Activated T-helper 1 cell treated with anti-CD3 and anti-CD28 coated beads, Interleukin-12 subunit alpha, Interleukin-12 subunit beta, Interleukin-2, Interleukin-4 antibody, amounts not matched to agents 30 ng/mL and 10 ng/mL and 1 ng/mL, durations not matched to agents 14 hours and 24 hours and 36 hours (primary cell): ENCODE measurements around the gene LRRC74B. TPM values are rescaled to one million over a fixed set of nuclear protein-coding genes. Genes with fewer than 3 reads are reported as not detected.
"Not testable (repeated sequence)": the region's sequence is repeated elsewhere in the genome, so short reads cannot be mapped to it uniquely, and the experiment has no call there.

Experiments used
- DNase-seq: peaks from one replicate; pipeline ENCODE4 v3.0.0; 2021; ENCODE audit warnings: low spot score
- H3K27ac Mint-ChIP-seq: one replicate; pipeline ENCODE4 v1.8.0; 2021; ENCODE audit warnings: mild to moderate bottlenecking, mixed read lengths
- H3K27me3 Mint-ChIP-seq: one replicate; pipeline ENCODE4 v1.8.0; 2022; ENCODE audit warnings: mild to moderate bottlenecking, moderate library complexity, mixed read lengths; ENCODE audit not compliant: insufficient read depth
- H3K36me3 Mint-ChIP-seq: one replicate; pipeline ENCODE4 v1.8.0; 2021; ENCODE audit warnings: low read depth, mixed read lengths
- H3K4me1 Mint-ChIP-seq: one replicate; pipeline ENCODE4 v1.8.0; 2021; ENCODE audit warnings: low read depth, mixed read lengths
- H3K4me3 Mint-ChIP-seq: one replicate; pipeline ENCODE4 v1.8.0; 2021; ENCODE audit warnings: mild to moderate bottlenecking, moderate library complexity, mixed read lengths
- H3K9me3 Mint-ChIP-seq: one replicate; pipeline ENCODE4 v1.8.0; 2021; ENCODE audit warnings: mixed read lengths
- intact Hi-C: fragments of 100-400 bp; cut with micrococcal nuclease; formaldehyde crosslinking; loops from one replicate; pipeline ENCODE4 v1.15.1; 2024
- total RNA-seq: library from RNA; stranded (reverse); gene quantifications from 2 replicates; pipeline ENCODE4 v1.2.3, GENCODE V29; 2022

LRRC74B gene
- total RNA-seq, 1 donor from 2014 or later: not detected

- H3K27ac Mint-ChIP-seq: no peak overlapping the region
- H3K9me3 Mint-ChIP-seq: no peaks in the 10 kb centered on the region
- peaks cover 3% of the 10 kb centered on the region for H3K36me3 Mint-ChIP-seq
- no peak for DNase-seq
- H3K4me1 Mint-ChIP-seq: peaks cover 8% of the 10 kb centered on the region
- peak overlapping the region; percentile 89 for H3K4me3 Mint-ChIP-seq
- peaks cover 6% of the 10 kb centered on the region for H3K27me3 Mint-ChIP-seq
- intact Hi-C loops: loop anchor here (5.0 to 10.0 kb wide), 5 partner anchors 41 to 889 kb away; partner anchors contain the start of genes DGCR6L, MED15, RANBP1 and SDF2L1
Measured at GRCh38 chr22:21003782-21004181, 42.0 kb upstream of the LRRC74B start.

GRCh38 chr22:21009208-21009607, 36.5 kb upstream of the LRRC74B start:
- not testable (repeated sequence) for DNase-seq, H3K27me3 Mint-ChIP-seq, H3K9me3 Mint-ChIP-seq, H3K27ac Mint-ChIP-seq, H3K4me1 Mint-ChIP-seq, H3K36me3 Mint-ChIP-seq, H3K4me3 Mint-ChIP-seq
- intact Hi-C loops: loop anchor here (10.0 kb wide), 1 partner anchor 894 kb away; the partner anchor contains the start of genes RANBP1 and TRMT2A

GRCh38 chr22:21009638-21010425, 35.9 kb upstream of the LRRC74B start:
- peaks cover 10% of the 10 kb centered on the region for H3K4me1 Mint-ChIP-seq
- H3K27ac Mint-ChIP-seq: no peak overlapping the region
- no peaks in the 10 kb centered on the region for H3K9me3 Mint-ChIP-seq
- H3K4me3 Mint-ChIP-seq: no peak overlapping the region
- DNase-seq: no peak
- intact Hi-C loops: loop anchor here (10.0 kb wide), 1 partner anchor 895 kb away; the partner anchor contains the start of genes RANBP1 and TRMT2A
- H3K36me3 Mint-ChIP-seq: no peaks in the 10 kb centered on the region
- peaks cover 11% of the 10 kb centered on the region for H3K27me3 Mint-ChIP-seq

GRCh38 chr22:21010426-21011113, 35.2 kb upstream of the LRRC74B start:
- peaks cover 11% of the 10 kb centered on the region for H3K27me3 Mint-ChIP-seq
- peaks cover 15% of the 10 kb centered on the region for H3K4me1 Mint-ChIP-seq
- no peak overlapping the region for H3K4me3 Mint-ChIP-seq
- intact Hi-C loops: no loop called here
- H3K27ac Mint-ChIP-seq: no peak overlapping the region
- no peak for DNase-seq
- no peaks in the 10 kb centered on the region for H3K36me3 Mint-ChIP-seq
- H3K9me3 Mint-ChIP-seq: no peaks in the 10 kb centered on the region

- intact Hi-C loops: no loop called here
- no peak for DNase-seq
- no peak overlapping the region for H3K4me3 Mint-ChIP-seq
- no peaks in the 10 kb centered on the region for H3K9me3 Mint-ChIP-seq
- H3K36me3 Mint-ChIP-seq: no peaks in the 10 kb centered on the region
- H3K27me3 Mint-ChIP-seq: peaks cover 5% of the 10 kb centered on the region
- peaks cover 15% of the 10 kb centered on the region for H3K4me1 Mint-ChIP-seq
- no peak overlapping the region for H3K27ac Mint-ChIP-seq
Measured at GRCh38 chr22:21012446-21013407, 33.0 kb upstream of the LRRC74B start.

GRCh38 chr22:21013657-21014201, 32.0 kb upstream of the LRRC74B start:
- peak overlapping the region; percentile 34 for H3K27ac Mint-ChIP-seq
- H3K4me3 Mint-ChIP-seq: peak overlapping the region; percentile 67
- DNase-seq: no peak
- intact Hi-C loops: loop anchor here (1.0 kb wide), 3 partner anchors 11 to 32 kb away; partner anchors contain the start of genes LRRC74B, LZTR1 and THAP7
- H3K36me3 Mint-ChIP-seq: no peaks in the 10 kb centered on the region
- H3K4me1 Mint-ChIP-seq: peaks cover 15% of the 10 kb centered on the region
- H3K27me3 Mint-ChIP-seq: peaks cover 5% of the 10 kb centered on the region
- H3K9me3 Mint-ChIP-seq: no peaks in the 10 kb centered on the region

- Mint-ChIP-seq H3K36me3 (no peaks in the 10 kb centered on the region), H3K4me1 (peaks cover 15% of the 10 kb centered on the region), H3K4me3 (peak overlapping the region; percentile 67), H3K27me3 (peaks cover 5% of the 10 kb centered on the region), H3K9me3 (no peaks in the 10 kb centered on the region), H3K27ac (peak overlapping the region; percentile 63)
- intact Hi-C loops: loop anchor here (1.0 kb wide), 3 partner anchors 12 to 32 kb away; partner anchors contain the start of genes LRRC74B, LZTR1 and THAP7
- DNase-seq: peak; percentile 75
Measured at GRCh38 chr22:21014202-21014725, 31.5 kb upstream of the LRRC74B start.

- H3K9me3 Mint-ChIP-seq: no peaks in the 10 kb centered on the region
- H3K27me3 Mint-ChIP-seq: peaks cover 5% of the 10 kb centered on the region
- no peaks in the 10 kb centered on the region for H3K36me3 Mint-ChIP-seq
- H3K4me3 Mint-ChIP-seq: peak within 1 kb of the TSS; percentile 67
- peak within 1 kb of the TSS; percentile 63 for H3K27ac Mint-ChIP-seq
- DNase-seq: no peak
- intact Hi-C loops: loop anchor here (1.0 kb wide), 3 partner anchors 13 to 33 kb away; partner anchors contain the start of genes LRRC74B, LZTR1 and THAP7
- H3K4me1 Mint-ChIP-seq: peaks cover 15% of the 10 kb centered on the region
Measured at GRCh38 chr22:21014726-21015465, 30.9 kb upstream of the LRRC74B start, which contains the start of gene P2RX6. TSS of gene P2RX6 (plus strand) at chr22:21015165. CDS start at chr22:21015175, 10 bp downstream.

- no peak overlapping the region for H3K4me3 Mint-ChIP-seq
- peaks cover 5% of the 10 kb centered on the region for H3K27me3 Mint-ChIP-seq
- H3K9me3 Mint-ChIP-seq: no peaks in the 10 kb centered on the region
- H3K36me3 Mint-ChIP-seq: no peaks in the 10 kb centered on the region
- intact Hi-C loops: no loop called here
- H3K27ac Mint-ChIP-seq: no peak overlapping the region
- no peak for DNase-seq
- peaks cover 15% of the 10 kb centered on the region for H3K4me1 Mint-ChIP-seq
Measured at GRCh38 chr22:21015466-21016006, 30.2 kb upstream of the LRRC74B start.

- DNase-seq: no peak
- H3K9me3 Mint-ChIP-seq: no peaks in the 10 kb centered on the region
- no peaks in the 10 kb centered on the region for H3K36me3 Mint-ChIP-seq
- H3K27me3 Mint-ChIP-seq: peaks cover 5% of the 10 kb centered on the region
- peaks cover 15% of the 10 kb centered on the region for H3K4me1 Mint-ChIP-seq
- intact Hi-C loops: no loop called here
- H3K4me3 Mint-ChIP-seq: no peak overlapping the region
- H3K27ac Mint-ChIP-seq: peak overlapping the region; percentile 26
Measured at GRCh38 chr22:21016644-21017420, 28.9 kb upstream of the LRRC74B start.
